GM21825 (cell line): ENCODE results near the gene GMEB2.
A peak's percentile ranks its signal among the peaks of the same experiment; 100 is the strongest.
"Not testable (repeated sequence)": the region's sequence is repeated elsewhere in the genome, so short reads cannot be mapped to it uniquely, and the experiment has no call there.

Source experiments
- ATAC-seq: cut with Tn5 transposase; IDR thresholded peaks from one replicate; pipeline ENCODE4 v1.9.1; 2021; ENCODE audit warnings: mild to moderate bottlenecking, moderate library complexity; ENCODE audit not compliant: unreplicated experiment

GMEB2 gene

GRCh38 chr20:63626424-63627128 is at the start of gene GMEB2:
Gene GMEB2 (minus strand): TSS chr20:63627101. CDS start chr20:63619397, 7,704 bp downstream.
- ATAC-seq, result peak; percentile 37

- no peak for ATAC-seq
Observed at GRCh38 chr20:63675681-63676368, 48.9 kb upstream of the GMEB2 start.

- no peak for ATAC-seq
Observed at GRCh38 chr20:63673951-63674350, 47.0 kb upstream of the GMEB2 start.

- no peak for ATAC-seq
Observed at GRCh38 chr20:63672666-63673065, 45.8 kb upstream of the GMEB2 start.

GRCh38 chr20:63671695-63672094 is 44.8 kb upstream of the GMEB2 start:
- not testable (repeated sequence) for ATAC-seq

GRCh38 chr20:63668351-63668750 is 41.5 kb upstream of the GMEB2 start:
- ATAC-seq, result no peak

GRCh38 chr20:63667858-63668257 is 41.0 kb upstream of the GMEB2 start:
- ATAC-seq, result no peak

- no peak for ATAC-seq
Observed at GRCh38 chr20:63665708-63666107, 38.8 kb upstream of the GMEB2 start.

- no peak for ATAC-seq
Observed at GRCh38 chr20:63664861-63665594, 38.1 kb upstream of the GMEB2 start.

- no peak for ATAC-seq
Observed at GRCh38 chr20:63664143-63664851, 37.4 kb upstream of the GMEB2 start.

GRCh38 chr20:63663332-63664066 is 36.6 kb upstream of the GMEB2 start:
- no peak for ATAC-seq

GRCh38 chr20:63662813-63663189 is 35.9 kb upstream of the GMEB2 start:
- ATAC-seq, result no peak

GRCh38 chr20:63661959-63662812 is 35.3 kb upstream of the GMEB2 start:
- no peak for ATAC-seq

GRCh38 chr20:63661108-63661507 is 34.2 kb upstream of the GMEB2 start:
- ATAC-seq, result no peak

GRCh38 chr20:63660622-63661021 is 33.7 kb upstream of the GMEB2 start:
- ATAC-seq, result no peak

- not testable (repeated sequence) for ATAC-seq
Observed at GRCh38 chr20:63660174-63660573, 33.3 kb upstream of the GMEB2 start.

- ATAC-seq, result no peak
Observed at GRCh38 chr20:63659370-63659769, 32.5 kb upstream of the GMEB2 start.

- peak; percentile 12 for ATAC-seq
Observed at GRCh38 chr20:63658749-63659187, 31.9 kb upstream of the GMEB2 start.

- peak; percentile 79 for ATAC-seq
Observed at GRCh38 chr20:63657937-63658748, 31.2 kb upstream of the GMEB2 start, which contains the start of gene RTEL1. Gene RTEL1 (plus strand): TSS chr20:63658312. CDS start chr20:63659403, 1,091 bp downstream.
